GM18526 (cell line): ENCODE results near the gene KRTAP10-9.

ENCODE experiments used
- POLR2A ChIP-seq: IDR thresholded peaks from 3 replicates; pipeline ENCODE4 v1.6.1; 2011; ENCODE audit not compliant: insufficient read length; ENCODE audit errors: extremely low read depth

KRTAP10-9 gene

GRCh38 chr21:44670642-44671432, 43.9 kb downstream of the KRTAP10-9 start:
- no peak for TF ChIP-seq POLR2A

GRCh38 chr21:44671911-44672310, 45.0 kb downstream of the KRTAP10-9 start:
- no peak for TF ChIP-seq POLR2A

GRCh38 chr21:44677881-44678280, 51.0 kb downstream of the KRTAP10-9 start:
- TF ChIP-seq POLR2A = no peak
